Activated CD4-positive, alpha-beta T cell treated with anti-CD3 and anti-CD28 coated beads, Interleukin-2, amount 10 ng/mL, durations not matched to agents 24 days and 14 days (primary cell): ENCODE results near the gene TBC1D30. TPM values are rescaled to one million over a fixed set of nuclear protein-coding genes. Genes with fewer than 3 reads are reported as not detected.

Source experiments
- DNase-seq: peaks from one replicate; pipeline ENCODE4 v3.0.0; 2022
- H3K27ac Mint-ChIP-seq: one replicate; pipeline ENCODE4 v1.8.0; 2022; ENCODE audit warnings: mild to moderate bottlenecking, mixed read lengths
- H3K27me3 Mint-ChIP-seq: one replicate; pipeline ENCODE4 v1.8.0; 2022; ENCODE audit warnings: mixed read lengths
- H3K36me3 Mint-ChIP-seq: one replicate; pipeline ENCODE4 v1.8.0; 2022; ENCODE audit warnings: low read depth, mild to moderate bottlenecking, mixed read lengths
- H3K4me1 Mint-ChIP-seq: one replicate; pipeline ENCODE4 v1.8.0; 2021; ENCODE audit warnings: mixed read lengths
- H3K4me3 Mint-ChIP-seq: one replicate; pipeline ENCODE4 v1.8.0; 2022; ENCODE audit warnings: mild to moderate bottlenecking, moderate library complexity, mixed read lengths
- H3K9me3 Mint-ChIP-seq: one replicate; pipeline ENCODE4 v1.8.0; 2021; ENCODE audit warnings: mixed read lengths
- intact Hi-C: fragments of 100-400 bp; cut with micrococcal nuclease; formaldehyde crosslinking; loops from one replicate; pipeline ENCODE4 v1.15.1; 2023
- total RNA-seq: library from RNA; stranded (reverse); gene quantifications from 2 replicates; pipeline ENCODE4 v1.2.3, GENCODE V29; 2022

The TBC1D30 gene
- total RNA-seq, 1 donor from 2014 or later = 1.7 TPM

DNA sequence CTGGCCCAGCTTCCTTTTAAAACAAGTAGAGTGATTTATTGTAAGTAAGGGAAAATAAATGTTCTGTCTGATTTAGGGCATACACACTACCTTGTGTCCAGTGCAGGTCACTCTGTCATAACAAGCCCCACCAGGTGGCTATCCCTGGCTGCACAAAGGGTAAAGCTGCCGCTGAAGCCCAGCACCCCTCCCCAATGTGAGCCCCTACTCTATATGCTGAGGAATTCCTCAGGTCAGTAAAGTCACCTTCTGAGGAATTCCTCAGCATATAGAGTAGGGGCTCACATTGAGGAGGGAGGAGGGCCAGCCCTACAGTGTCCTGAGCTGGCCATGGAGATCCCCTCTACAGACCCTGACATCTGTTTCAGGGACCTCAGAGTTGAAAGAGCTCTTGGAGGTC is 67.2 kb downstream of the TBC1D30 start:
- H3K4me1 Mint-ChIP-seq = peaks cover 2% of the 10 kb centered on the region
- no peaks in the 10 kb centered on the region for H3K9me3 Mint-ChIP-seq
- H3K4me3 Mint-ChIP-seq = no peak overlapping the region
- H3K36me3 Mint-ChIP-seq = no peaks in the 10 kb centered on the region
- no peak overlapping the region for H3K27ac Mint-ChIP-seq
- intact Hi-C loops = loop anchor here (1.0 to 10.0 kb wide), 6 partner anchors 232 to 1803 kb away; no protein-coding TSS in a partner anchor
- peaks cover 17% of the 10 kb centered on the region for H3K27me3 Mint-ChIP-seq
- no peak for DNase-seq

DNA sequence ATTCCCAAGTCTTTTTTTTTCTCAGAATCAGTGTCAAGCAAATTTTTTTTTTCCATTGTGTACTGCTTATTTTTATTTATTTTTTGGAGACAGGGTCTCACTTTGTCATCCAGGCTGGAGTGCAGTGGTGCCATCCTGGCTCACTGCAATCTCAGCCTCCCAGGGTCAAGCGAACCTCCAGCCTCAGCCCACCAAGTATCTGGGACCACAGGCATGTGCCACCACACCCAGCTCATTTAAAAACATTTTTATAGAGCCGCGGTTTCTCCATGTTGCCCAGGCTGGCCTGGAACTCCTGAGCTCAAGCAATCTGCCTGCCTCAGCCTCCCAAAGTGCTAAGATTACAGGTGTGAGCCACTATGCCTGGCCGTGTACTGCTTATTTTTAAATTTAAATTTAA is 68.1 kb downstream of the TBC1D30 start:
- H3K36me3 Mint-ChIP-seq = no peaks in the 10 kb centered on the region
- intact Hi-C loops = loop anchor here (10.0 kb wide), 1 partner anchor 1802 kb away; no protein-coding TSS in a partner anchor
- no peak overlapping the region for H3K27ac Mint-ChIP-seq
- no peaks in the 10 kb centered on the region for H3K9me3 Mint-ChIP-seq
- no peak overlapping the region for H3K4me3 Mint-ChIP-seq
- peaks cover 2% of the 10 kb centered on the region for H3K4me1 Mint-ChIP-seq
- DNase-seq = no peak
- H3K27me3 Mint-ChIP-seq = peaks cover 17% of the 10 kb centered on the region

DNA sequence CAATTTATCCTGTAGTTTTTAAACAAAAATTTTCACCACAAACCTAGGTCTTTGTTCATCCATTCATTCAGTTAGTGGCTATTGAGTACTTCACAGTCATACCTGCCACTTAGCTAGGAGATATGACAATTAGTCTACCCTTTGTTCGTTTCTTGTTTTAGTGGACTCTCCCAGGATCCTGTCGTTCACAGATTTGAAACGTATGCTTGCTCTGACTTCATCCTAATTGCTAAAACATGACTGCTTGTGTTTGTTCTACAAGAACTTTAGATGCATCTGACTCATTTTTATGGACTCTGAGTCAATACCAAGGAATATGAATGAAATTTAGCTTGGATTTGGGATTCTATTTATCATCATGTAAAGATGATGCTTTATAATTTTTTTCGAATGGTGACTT is 69.5 kb downstream of the TBC1D30 start:
- no peaks in the 10 kb centered on the region for H3K9me3 Mint-ChIP-seq

GRCh38 chr12:64894827-64895475 is 70.5 kb downstream of the TBC1D30 start:
- Mint-ChIP-seq H3K27me3 (peaks cover 12% of the 10 kb centered on the region), H3K4me3 (no peak overlapping the region), H3K9me3 (no peaks in the 10 kb centered on the region), H3K36me3 (no peaks in the 10 kb centered on the region), H3K4me1 (peaks cover 2% of the 10 kb centered on the region), H3K27ac (no peak overlapping the region)
- intact Hi-C loops = loop anchor here (10.0 kb wide), 1 partner anchor 1800 kb away; no protein-coding TSS in a partner anchor
- DNase-seq = no peak

More for the DNA sequence above, 69.5 kb downstream of the TBC1D30 start:
- Mint-ChIP-seq H3K27ac (no peak overlapping the region), H3K4me1 (peaks cover 2% of the 10 kb centered on the region), H3K36me3 (no peaks in the 10 kb centered on the region), H3K27me3 (peaks cover 13% of the 10 kb centered on the region), H3K4me3 (no peak overlapping the region)
- intact Hi-C loops = loop anchor here (10.0 kb wide), 1 partner anchor 1801 kb away; no protein-coding TSS in a partner anchor
- no peak for DNase-seq

DNA sequence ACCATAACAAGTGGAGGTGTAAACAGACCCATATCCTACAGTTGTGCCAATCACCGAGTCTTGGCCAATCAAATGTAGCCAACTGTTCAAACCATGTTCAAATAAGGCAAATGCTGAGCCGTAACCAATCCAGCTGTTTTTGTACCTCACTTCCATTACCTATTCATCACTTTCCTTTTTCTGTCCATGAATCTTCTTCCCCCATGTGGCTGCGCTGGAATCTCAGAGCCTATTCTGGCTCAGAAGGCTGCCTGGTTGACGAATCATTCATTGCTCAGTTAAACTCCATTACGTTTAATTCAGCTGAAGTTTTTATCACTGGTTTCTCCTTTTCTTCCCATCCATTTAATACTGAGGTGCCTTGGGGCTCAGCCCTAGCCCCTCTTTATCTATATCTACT is 71.1 kb downstream of the TBC1D30 start:
- Mint-ChIP-seq H3K27ac (no peak overlapping the region), H3K4me1 (peaks cover 2% of the 10 kb centered on the region), H3K9me3 (no peaks in the 10 kb centered on the region), H3K27me3 (peaks cover 13% of the 10 kb centered on the region), H3K36me3 (no peaks in the 10 kb centered on the region), H3K4me3 (no peak overlapping the region)
- intact Hi-C loops = loop anchor here (10.0 kb wide), 1 partner anchor 1799 kb away; no protein-coding TSS in a partner anchor
- no peak for DNase-seq

DNA sequence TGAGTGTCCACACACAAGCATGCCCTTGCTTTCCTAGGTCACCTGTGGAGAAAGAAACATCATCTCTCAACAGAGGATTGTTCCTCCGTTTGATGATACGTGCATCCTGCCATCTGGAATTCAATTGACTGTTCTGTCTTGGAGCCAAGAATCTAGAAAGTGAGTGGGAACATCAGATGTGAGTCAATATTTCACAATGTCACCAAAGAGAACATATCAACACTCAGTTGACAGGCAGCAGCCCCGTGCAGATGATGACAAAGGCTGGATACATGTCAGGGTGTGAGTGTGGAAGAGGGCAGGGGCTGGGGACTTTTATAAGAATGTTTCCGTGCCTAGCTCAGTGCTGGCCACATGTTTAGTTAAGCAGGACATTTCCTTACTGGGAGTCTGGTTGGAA is 76.1 kb downstream of the TBC1D30 start:
- intact Hi-C loops = no loop called here
- H3K36me3 Mint-ChIP-seq = no peaks in the 10 kb centered on the region
- no peak overlapping the region for H3K4me3 Mint-ChIP-seq
- H3K27me3 Mint-ChIP-seq = peaks cover 7% of the 10 kb centered on the region
- no peak overlapping the region for H3K27ac Mint-ChIP-seq
- no peaks in the 10 kb centered on the region for H3K9me3 Mint-ChIP-seq
- no peaks in the 10 kb centered on the region for H3K4me1 Mint-ChIP-seq
- no peak for DNase-seq

GRCh38 chr12:64903479-64904152 is 79.2 kb downstream of the TBC1D30 start:
- intact Hi-C loops = no loop called here
- peaks cover 7% of the 10 kb centered on the region for H3K27me3 Mint-ChIP-seq
- no peaks in the 10 kb centered on the region for H3K4me1 Mint-ChIP-seq
- DNase-seq = no peak
- H3K4me3 Mint-ChIP-seq = no peak overlapping the region
- H3K36me3 Mint-ChIP-seq = no peaks in the 10 kb centered on the region
- H3K9me3 Mint-ChIP-seq = no peaks in the 10 kb centered on the region
- H3K27ac Mint-ChIP-seq = no peak overlapping the region

GRCh38 chr12:64907097-64907496 is 82.7 kb downstream of the TBC1D30 start:
- no peaks in the 10 kb centered on the region for H3K36me3 Mint-ChIP-seq
- no peak overlapping the region for H3K4me3 Mint-ChIP-seq
- no peak for DNase-seq
- no peaks in the 10 kb centered on the region for H3K9me3 Mint-ChIP-seq
- no peak overlapping the region for H3K27ac Mint-ChIP-seq
- H3K27me3 Mint-ChIP-seq = peaks cover 4% of the 10 kb centered on the region
- no peaks in the 10 kb centered on the region for H3K4me1 Mint-ChIP-seq
- intact Hi-C loops = no loop called here

DNA sequence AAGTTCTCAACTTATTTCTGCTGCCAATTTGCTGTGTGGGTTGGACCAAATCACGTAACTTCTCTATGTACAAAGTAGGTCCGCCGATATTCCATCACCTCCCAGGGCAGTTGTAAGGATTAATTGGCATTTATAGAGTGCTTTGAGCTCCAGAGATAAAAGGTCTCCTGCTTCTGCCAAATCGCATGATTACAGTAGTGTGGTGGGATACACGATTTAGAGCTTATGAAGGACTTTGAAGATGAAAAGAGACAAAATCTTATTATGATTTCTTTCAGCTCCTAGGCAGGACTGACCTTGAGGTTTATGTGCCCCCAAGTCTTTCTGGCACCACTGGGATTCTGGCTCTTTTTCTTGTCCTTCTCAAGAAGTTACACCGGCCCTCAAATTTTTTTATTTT is 84.7 kb downstream of the TBC1D30 start:
- Mint-ChIP-seq H3K27ac (no peak overlapping the region), H3K4me1 (no peaks in the 10 kb centered on the region), H3K9me3 (no peaks in the 10 kb centered on the region), H3K36me3 (no peaks in the 10 kb centered on the region), H3K4me3 (no peak overlapping the region), H3K27me3 (peaks cover 2% of the 10 kb centered on the region)
- DNase-seq = no peak
- intact Hi-C loops = no loop called here

DNA sequence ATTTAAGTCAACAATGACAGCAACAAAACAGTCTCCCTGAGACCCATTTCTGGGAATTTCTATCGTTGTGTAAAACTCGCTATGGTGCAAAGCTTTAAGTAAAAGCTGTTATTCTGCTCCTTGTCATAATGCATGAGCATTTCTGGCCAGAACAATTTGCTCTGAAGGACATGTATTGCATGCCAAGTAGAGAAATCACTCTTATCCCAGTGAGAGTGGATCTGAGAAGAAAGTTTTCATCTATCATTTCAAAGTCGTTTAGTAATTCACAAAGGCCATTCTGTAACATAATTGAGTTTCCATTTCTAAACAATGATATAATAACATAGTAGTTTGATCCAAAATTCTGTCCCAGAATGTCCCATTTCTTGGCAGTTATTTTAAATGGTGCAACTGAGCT is 86.6 kb downstream of the TBC1D30 start:
- intact Hi-C loops = no loop called here
- Mint-ChIP-seq H3K4me3 (no peak overlapping the region), H3K27me3 (peaks cover 4% of the 10 kb centered on the region), H3K27ac (no peak overlapping the region), H3K36me3 (no peaks in the 10 kb centered on the region), H3K9me3 (no peaks in the 10 kb centered on the region), H3K4me1 (no peaks in the 10 kb centered on the region)
- no peak for DNase-seq

DNA sequence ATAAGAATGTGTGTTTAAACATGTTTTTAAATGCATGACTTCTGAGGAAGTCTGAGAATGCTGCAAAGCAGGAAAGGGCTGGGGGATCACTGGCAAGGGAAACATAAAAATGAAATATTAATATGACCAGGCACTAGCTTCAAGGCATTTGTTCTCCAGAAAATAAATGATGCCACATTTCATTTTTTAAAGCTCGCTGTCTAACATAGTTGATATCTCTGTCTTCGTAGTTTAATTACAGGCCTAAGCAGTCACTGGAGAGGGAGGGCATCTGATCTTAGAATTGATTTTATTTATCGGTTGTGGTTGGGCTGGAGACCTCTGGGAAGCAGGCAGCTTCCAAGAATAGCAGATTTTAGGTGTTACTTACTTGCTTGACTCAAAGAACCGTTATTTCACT is 87.5 kb downstream of the TBC1D30 start:
- H3K4me1 Mint-ChIP-seq = no peaks in the 10 kb centered on the region
- H3K9me3 Mint-ChIP-seq = no peaks in the 10 kb centered on the region

GRCh38 chr12:64912516-64913255 is 88.2 kb downstream of the TBC1D30 start:
- Mint-ChIP-seq H3K9me3 (no peaks in the 10 kb centered on the region), H3K4me3 (no peak overlapping the region), H3K4me1 (no peaks in the 10 kb centered on the region), H3K27ac (no peak overlapping the region), H3K27me3 (peaks cover 4% of the 10 kb centered on the region), H3K36me3 (no peaks in the 10 kb centered on the region)
- DNase-seq = no peak
- intact Hi-C loops = no loop called here

More for the DNA sequence above, 87.5 kb downstream of the TBC1D30 start:
- Mint-ChIP-seq H3K27ac (no peak overlapping the region), H3K4me3 (no peak overlapping the region), H3K36me3 (no peaks in the 10 kb centered on the region), H3K27me3 (peaks cover 4% of the 10 kb centered on the region)
- DNase-seq = no peak
- intact Hi-C loops = no loop called here

- H3K27ac Mint-ChIP-seq = no peak overlapping the region
- H3K4me3 Mint-ChIP-seq = no peak overlapping the region
- no peaks in the 10 kb centered on the region for H3K9me3 Mint-ChIP-seq
- no peaks in the 10 kb centered on the region for H3K4me1 Mint-ChIP-seq
- intact Hi-C loops = no loop called here
- H3K36me3 Mint-ChIP-seq = no peaks in the 10 kb centered on the region
- peaks cover 6% of the 10 kb centered on the region for H3K27me3 Mint-ChIP-seq
- no peak for DNase-seq
Measured at GRCh38 chr12:64915242-64915641, 90.8 kb downstream of the TBC1D30 start.
